HG03108 (cell line): Measurements from ENCODE around the gene TTC7B.
"Not testable (repeated sequence)": the region's sequence is repeated elsewhere in the genome, so short reads cannot be mapped to it uniquely, and the experiment has no call there.

Experiments
- ATAC-seq: cut with Tn5 transposase; IDR thresholded peaks from one replicate; pipeline ENCODE4 v1.9.1; 2021; ENCODE audit warnings: moderate library complexity; ENCODE audit not compliant: unreplicated experiment

Gene TTC7B

GRCh38 chr14:90836692-90837063 is 20.4 kb upstream of the TTC7B start:
- no peak for ATAC-seq

GRCh38 chr14:90831821-90832220 is 15.6 kb upstream of the TTC7B start:
- no peak for ATAC-seq

- ATAC-seq = no peak
These were observed 14.9 kb upstream of the TTC7B start for GRCh38 chr14:90830931-90831701.

- no peak for ATAC-seq
These were observed 13.4 kb upstream of the TTC7B start for GRCh38 chr14:90829677-90830076.

GRCh38 chr14:90828642-90829487 is 12.6 kb upstream of the TTC7B start:
- no peak for ATAC-seq

GRCh38 chr14:90827919-90828610 is 11.8 kb upstream of the TTC7B start:
- peak; percentile 98 for ATAC-seq

GRCh38 chr14:90823542-90823941 is 7.3 kb upstream of the TTC7B start:
- ATAC-seq = not testable (repeated sequence)

GRCh38 chr14:90820958-90821357 is 4.7 kb upstream of the TTC7B start:
- peak; percentile 52 for ATAC-seq

- no peak for ATAC-seq
These were observed 3.6 kb upstream of the TTC7B start for GRCh38 chr14:90819734-90820393.

- ATAC-seq = no peak
These were observed 2.5 kb upstream of the TTC7B start for GRCh38 chr14:90818715-90819114.

GRCh38 chr14:90816681-90817436 is 629 bp upstream of the TTC7B start:
- ATAC-seq = no peak

GRCh38 chr14:90815572-90815821 is 733 bp downstream of the TTC7B start:
- ATAC-seq = no peak

- no peak for ATAC-seq
These were observed 1.2 kb downstream of the TTC7B start for GRCh38 chr14:90814806-90815571.

- ATAC-seq = no peak
These were observed 2.8 kb downstream of the TTC7B start for GRCh38 chr14:90813442-90813841.

GRCh38 chr14:90812109-90812508 is 4.1 kb downstream of the TTC7B start:
- no peak for ATAC-seq

- no peak for ATAC-seq
These were observed 4.6 kb downstream of the TTC7B start for GRCh38 chr14:90811641-90812040.

GRCh38 chr14:90810806-90811205 is 5.4 kb downstream of the TTC7B start:
- ATAC-seq = no peak

- ATAC-seq = no peak
These were observed 6.5 kb downstream of the TTC7B start for GRCh38 chr14:90809530-90810312.
